Measurements from ENCODE around the gene SF3B2.

DNA sequence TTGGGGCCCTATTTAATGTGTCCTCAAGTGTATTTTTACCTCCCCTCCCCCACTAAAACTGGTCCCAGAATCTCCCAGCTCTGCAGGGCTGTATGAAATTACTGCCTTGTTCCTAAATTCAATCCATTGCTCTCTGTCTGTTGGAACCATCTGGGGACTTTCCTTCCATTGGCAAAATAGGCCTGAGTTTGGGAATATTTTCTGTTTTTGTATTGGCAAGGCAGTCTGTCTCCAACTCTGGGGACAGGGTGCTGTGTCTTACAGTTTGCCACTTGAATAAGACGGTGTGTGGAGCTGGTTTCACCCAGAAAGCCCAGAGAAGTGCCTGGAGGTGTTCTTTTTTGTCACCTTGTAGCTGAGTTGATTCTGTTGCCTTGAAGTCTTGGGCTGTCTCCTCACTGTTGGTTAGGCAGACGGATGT, 19.2 kb downstream of the SF3B2 start:
- TF ChIP-seq POLR2AphosphoS5 (IDR thresholded peaks at IDR 0.05; ENCODE audit: low read depth, low read length) (no peak), REST (IDR thresholded peaks at IDR 0.05; ENCODE audit: insufficient read depth in 1 of 2, low read depth in 2 of 2, low read length in 2 of 2) (no peak), TAF1 (IDR thresholded peaks at IDR 0.05; ENCODE audit: borderline replicate concordance, insufficient read depth, low read length) (no peak)

Measured in PFSK-1 (cell line).